K562 (cell line): Measurements from ENCODE around the gene FXN.

Experiments used
- BRCA1 ChIP-seq, 2 experiments: fragments of 450-650 bp in 1 of 2; sonication (generic) in 1 of 2; formaldehyde crosslinking in 1 of 2; IDR thresholded peaks; 2 replicates each; pipeline versions ENCODE4 v1.5.0 to v1.6.1; 2017 to 2020; ENCODE audit warnings: mild to moderate bottlenecking in 1 of 2, missing genetic modification reagents in 1 of 2
- EP300 ChIP-seq: IDR thresholded peaks from 2 replicates; pipeline ENCODE4 v1.6.1; 2012; ENCODE audit warnings: low read length, improper control_type of control experiment
- FOXK1 ChIP-seq: sonication (generic); formaldehyde crosslinking; IDR thresholded peaks from 2 replicates; pipeline ENCODE4 v1.8.0; 2022; ENCODE audit warnings: missing genetic modification reagents, mild to moderate bottlenecking, borderline replicate concordance
- HNRNPUL1 ChIP-seq: fragments of 200-400 bp; formaldehyde crosslinking; IDR thresholded peaks from 2 replicates; pipeline ENCODE4 v1.6.1; 2017; ENCODE audit warnings: low read length
- SAFB ChIP-seq: fragments of 200-400 bp; formaldehyde crosslinking; IDR thresholded peaks from 2 replicates; pipeline ENCODE4 v1.6.1; 2017; ENCODE audit warnings: low read depth, low read length, borderline replicate concordance
- ZNF384 ChIP-seq: IDR thresholded peaks from 2 replicates; pipeline ENCODE4 v1.6.1; 2012; ENCODE audit warnings: low read depth, low read length, improper control_type of control experiment
- ZNF695 ChIP-seq: fragments of 450-650 bp; formaldehyde crosslinking; IDR thresholded peaks from 2 replicates; pipeline ENCODE4 v1.4.0; 2020; ENCODE audit warnings: mild to moderate bottlenecking, moderate library complexity
- TF ChIP-seq, protein P1 (sequence below): conservative IDR thresholded peaks from 2 replicates; pipeline ENCODE4 v1.6.1; 2011; ENCODE audit warnings: low read depth, mild to moderate bottlenecking, low read length; ENCODE audit not compliant: control insufficient read depth
- TF ChIP-seq, protein P2 (sequence below): sonication (generic); formaldehyde crosslinking; IDR thresholded peaks from 2 replicates; pipeline ENCODE4 v1.9.0; 2022; ENCODE audit warnings: mild to moderate bottlenecking, missing genetic modification reagents

DNA sequence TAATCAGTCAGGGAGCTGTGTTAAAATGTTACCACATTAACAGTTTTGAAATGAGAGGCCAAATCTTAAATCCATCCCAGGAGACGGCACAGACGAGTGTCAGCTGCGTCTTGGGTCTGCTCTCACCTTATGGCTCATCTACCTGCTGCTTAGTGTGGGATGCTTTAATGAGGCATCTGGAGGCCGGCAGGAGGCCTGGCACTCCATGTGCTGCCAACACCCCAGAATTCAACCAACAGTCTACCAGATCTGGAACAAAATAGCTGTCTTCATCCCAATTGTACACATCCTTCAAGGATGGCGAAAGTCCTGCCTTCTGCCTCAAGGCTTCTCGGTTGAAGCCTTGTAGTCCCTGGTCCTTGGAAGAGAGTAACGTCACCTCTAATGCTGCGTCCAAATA lies 33.6 kb upstream of the FXN start:
- TF ChIP-seq, protein P1, sequence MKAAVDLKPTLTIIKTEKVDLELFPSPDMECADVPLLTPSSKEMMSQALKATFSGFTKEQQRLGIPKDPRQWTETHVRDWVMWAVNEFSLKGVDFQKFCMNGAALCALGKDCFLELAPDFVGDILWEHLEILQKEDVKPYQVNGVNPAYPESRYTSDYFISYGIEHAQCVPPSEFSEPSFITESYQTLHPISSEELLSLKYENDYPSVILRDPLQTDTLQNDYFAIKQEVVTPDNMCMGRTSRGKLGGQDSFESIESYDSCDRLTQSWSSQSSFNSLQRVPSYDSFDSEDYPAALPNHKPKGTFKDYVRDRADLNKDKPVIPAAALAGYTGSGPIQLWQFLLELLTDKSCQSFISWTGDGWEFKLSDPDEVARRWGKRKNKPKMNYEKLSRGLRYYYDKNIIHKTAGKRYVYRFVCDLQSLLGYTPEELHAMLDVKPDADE, result no peak
- TF ChIP-seq ZNF695 (CRISPR knock-in tag) (no peak), EP300 (no peak), ZNF384 (no peak), BRCA1 (IDR thresholded peaks at IDR 0.05) (no peak), BRCA1 (CRISPR knock-in tag; IDR thresholded peaks at IDR 0.05) (no peak), FOXK1 (no peak), HNRNPUL1 (no peak), SAFB (no peak)
- TF ChIP-seq, protein P2, sequence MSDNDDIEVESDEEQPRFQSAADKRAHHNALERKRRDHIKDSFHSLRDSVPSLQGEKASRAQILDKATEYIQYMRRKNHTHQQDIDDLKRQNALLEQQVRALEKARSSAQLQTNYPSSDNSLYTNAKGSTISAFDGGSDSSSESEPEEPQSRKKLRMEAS (CRISPR knock-in tag), result no peak
